Measurements from ENCODE around the gene NEK11. TPM values are rescaled to one million over a fixed set of nuclear protein-coding genes. Genes with fewer than 3 reads are reported as not detected.

Gene NEK11
- total and polyA plus RNA-seq, 2 donors (not counting 3 experiments of a cell fraction or from before 2014, with no cell fraction given) = 1.7 to 4.3 TPM

- dilution Hi-C loops (cut with MboI; ENCODE audit: extremely low pct_ligation_motif_present, low sequenced_read_pairs) = no loop called here
- FAIRE-seq (no peak), DNase-seq (ENCODE audit: low read depth, low spot score) (no peak)
- TF ChIP-seq POLR2A (IDR thresholded peaks at IDR 0.05; ENCODE audit: low read depth, low read length) (no peak), FOS (IDR thresholded peaks at IDR 0.05; ENCODE audit: borderline replicate concordance, insufficient read depth, low read length) (no peak)
- intact Hi-C loops (cut with micrococcal nuclease) = no loop called here
- Histone ChIP-seq H3K9me1 (replicated peaks; ENCODE audit: control insufficient read depth, extremely low read depth, insufficient read depth, low read length) (no peaks in the 10 kb centered on the region), H3K27ac (ENCODE audit: insufficient read depth, low read depth, low read length) (no peak overlapping the region), H2AFZ (ENCODE audit: low read depth, low read length) (no peak overlapping the region), H3K4me3 (replicated peaks in 1 of 3; ENCODE audit: insufficient read depth in 1 of 3, low read depth in 1 of 3, low read length in 3 of 3) (no peak overlapping the region), H3K4me1 (ENCODE audit: control insufficient read depth, extremely low read depth, insufficient read depth, low read length) (no peaks in the 10 kb centered on the region), H4K20me1 (replicated peaks; ENCODE audit: control insufficient read depth, extremely low read depth, insufficient read depth, low read length) (no peaks in the 10 kb centered on the region), H3K4me2 (ENCODE audit: insufficient read depth, low read length) (no peak overlapping the region), H3K9ac (replicated peaks; ENCODE audit: extremely low read depth, insufficient read depth, low read length) (no peak overlapping the region), H3K79me2 (ENCODE audit: control insufficient read depth, insufficient read depth, low read length) (no peaks in the 10 kb centered on the region), H3K27me3 (ENCODE audit: control insufficient read depth in 2 of 2, insufficient read depth in 2 of 2, low read length in 2 of 2) (no peaks in the 10 kb centered on the region), H3K36me3 (ENCODE audit: control insufficient read depth in 2 of 2, extremely low read depth in 1 of 2, insufficient read depth in 2 of 2, low read length in 2 of 2) (no peaks in the 10 kb centered on the region), H3K9me3 (replicated peaks; ENCODE audit: control insufficient read depth, insufficient read depth, low read length) (no peaks in the 10 kb centered on the region)
- POLR2A ChIA-PET = no interaction called here
- no TSS peak for BruUV-seq (replicated peaks)
- CTCF ChIA-PET = interaction anchor here (1.1 kb wide), 1 partner anchor 235 kb away, joined by 3 read pairs; no protein-coding TSS in a partner anchor
These were observed 287.6 kb downstream of the NEK11 start for GRCh38 chr3:131314318-131314717.

GRCh38 chr3:131315162-131315561, 288.5 kb downstream of the NEK11 start:
- intact Hi-C loops (cut with micrococcal nuclease) = no loop called here
- no peaks in the 10 kb centered on the region for H3K9me1 ChIP-seq (replicated peaks; ENCODE audit: control insufficient read depth, extremely low read depth, insufficient read depth, low read length)
- dilution Hi-C loops (cut with MboI; ENCODE audit: extremely low pct_ligation_motif_present, low sequenced_read_pairs) = no loop called here
- DNase-seq (ENCODE audit: low read depth, low spot score) = no peak
- H3K9ac ChIP-seq (replicated peaks; ENCODE audit: extremely low read depth, insufficient read depth, low read length) = no peak overlapping the region
- CTCF ChIA-PET = interaction anchor here (1.1 kb wide), 1 partner anchor 234 kb away, joined by 3 read pairs; no protein-coding TSS in a partner anchor
- no peak overlapping the region for H3K27ac ChIP-seq (ENCODE audit: insufficient read depth, low read depth, low read length)
- no peaks in the 10 kb centered on the region for H3K79me2 ChIP-seq (ENCODE audit: control insufficient read depth, insufficient read depth, low read length)
- H3K4me1 ChIP-seq (ENCODE audit: control insufficient read depth, extremely low read depth, insufficient read depth, low read length) = no peaks in the 10 kb centered on the region
- BruUV-seq (replicated peaks) = no TSS peak
- no peak overlapping the region for H3K4me2 ChIP-seq (ENCODE audit: insufficient read depth, low read length)
- H3K27me3 ChIP-seq (ENCODE audit: control insufficient read depth in 2 of 2, insufficient read depth in 2 of 2, low read length in 2 of 2) = no peaks in the 10 kb centered on the region
- no peak overlapping the region for H3K4me3 ChIP-seq (replicated peaks in 1 of 3; ENCODE audit: insufficient read depth in 1 of 3, low read depth in 1 of 3, low read length in 3 of 3)
- H2AFZ ChIP-seq (ENCODE audit: low read depth, low read length) = no peak overlapping the region
- H3K36me3 ChIP-seq (ENCODE audit: control insufficient read depth in 2 of 2, extremely low read depth in 1 of 2, insufficient read depth in 2 of 2, low read length in 2 of 2) = no peaks in the 10 kb centered on the region
- no peaks in the 10 kb centered on the region for H3K9me3 ChIP-seq (replicated peaks; ENCODE audit: control insufficient read depth, insufficient read depth, low read length)
- FAIRE-seq = no peak
- H4K20me1 ChIP-seq (replicated peaks; ENCODE audit: control insufficient read depth, extremely low read depth, insufficient read depth, low read length) = no peaks in the 10 kb centered on the region
- TF ChIP-seq JUN (IDR thresholded peaks at IDR 0.05; ENCODE audit: borderline replicate concordance, insufficient read depth, insufficient read length, low read depth) (no peak), FOS (IDR thresholded peaks at IDR 0.05; ENCODE audit: borderline replicate concordance, insufficient read depth, low read length) (no peak), POLR2AphosphoS5 (IDR thresholded peaks at IDR 0.05; ENCODE audit: insufficient read depth, low read depth, low read length) (no peak), EZH2 (IDR thresholded peaks at IDR 0.05; ENCODE audit: borderline replicate concordance, low read depth, low read length, severe bottlenecking) (no peak), GATA2 (IDR thresholded peaks at IDR 0.05; ENCODE audit: insufficient read depth, insufficient read length, low read depth, low read length) (no peak), CTCF (IDR thresholded peaks at IDR 0.05; ENCODE audit: extremely low read depth in 1 of 2, insufficient read depth in 1 of 2, low read depth in 1 of 2, low read length in 2 of 2) (no peak), POLR2A (IDR thresholded peaks at IDR 0.05; ENCODE audit: low read depth, low read length) (no peak), MAX (IDR thresholded peaks at IDR 0.05; ENCODE audit: insufficient read depth, insufficient read length) (no peak)
- POLR2A ChIA-PET = no interaction called here
